HuH-7 (cell line): Measurements from ENCODE around the gene CHRM5.
"Not testable (repeated sequence)": the region's sequence is repeated elsewhere in the genome, so short reads cannot be mapped to it uniquely, and the experiment has no call there.

ENCODE experiments used
- DNase-seq: peaks from one replicate; pipeline ENCODE4 v3.0.0; 2011; ENCODE audit warnings: low spot score

The CHRM5 gene

GRCh38 chr15:34038871-34039789 is 70.8 kb downstream of the CHRM5 start, which contains the start of gene AVEN:
Gene AVEN (minus strand): TSS chr15:34039204. CDS start chr15:34039046, 158 bp downstream.
- DNase-seq, result peak; percentile 28

- no peak for DNase-seq
These were observed 71.5 kb downstream of the CHRM5 start for GRCh38 chr15:34039790-34040113.

GRCh38 chr15:34043391-34043790 is 75.1 kb downstream of the CHRM5 start:
- DNase-seq, result no peak

- DNase-seq, result no peak
These were observed 75.5 kb downstream of the CHRM5 start for GRCh38 chr15:34043813-34044212.

- no peak for DNase-seq
These were observed 78.3 kb downstream of the CHRM5 start for GRCh38 chr15:34046471-34047145.

GRCh38 chr15:34047893-34048775 is 79.8 kb downstream of the CHRM5 start:
- DNase-seq, result no peak

GRCh38 chr15:34049112-34049511 is 80.8 kb downstream of the CHRM5 start:
- DNase-seq, result no peak

- DNase-seq, result not testable (repeated sequence)
These were observed 82.1 kb downstream of the CHRM5 start for GRCh38 chr15:34050385-34050784.

GRCh38 chr15:34054081-34054707 is 85.9 kb downstream of the CHRM5 start:
- no peak for DNase-seq

GRCh38 chr15:34055868-34056595 is 87.7 kb downstream of the CHRM5 start:
- no peak for DNase-seq

- no peak for DNase-seq
These were observed 88.6 kb downstream of the CHRM5 start for GRCh38 chr15:34056911-34057310.

GRCh38 chr15:34059476-34059875 is 91.2 kb downstream of the CHRM5 start:
- DNase-seq, result no peak

- DNase-seq, result no peak
These were observed 91.6 kb downstream of the CHRM5 start for GRCh38 chr15:34059946-34060345.

- DNase-seq, result no peak
These were observed 96.1 kb downstream of the CHRM5 start for GRCh38 chr15:34064438-34064837.

GRCh38 chr15:34065261-34065660 is 97.0 kb downstream of the CHRM5 start:
- no peak for DNase-seq

- DNase-seq, result no peak
These were observed 97.6 kb downstream of the CHRM5 start for GRCh38 chr15:34065941-34066340.

GRCh38 chr15:34070003-34070402 is 101.7 kb downstream of the CHRM5 start:
- no peak for DNase-seq

GRCh38 chr15:34076785-34077184 is 108.5 kb downstream of the CHRM5 start:
- no peak for DNase-seq

- no peak for DNase-seq
These were observed 110.6 kb downstream of the CHRM5 start for GRCh38 chr15:34078900-34079299.

- DNase-seq, result peak; percentile 23
These were observed 111.6 kb downstream of the CHRM5 start for GRCh38 chr15:34079904-34080303.

GRCh38 chr15:34084086-34084485 is 115.8 kb downstream of the CHRM5 start:
- no peak for DNase-seq
